Upper lobe of left lung (tissue), 6 donors: ENCODE measurements around the gene PHTF1. TPM values are rescaled to one million over a fixed set of nuclear protein-coding genes. Genes with fewer than 3 reads are reported as not detected.
A peak's percentile ranks its signal among the peaks of the same experiment; 100 is the strongest.

Experiments used
- ATAC-seq, 2 donors: fragments of 200-7000 bp; cut with Tn5 transposase; one replicate each; pipeline ENCODE4 v1.9.1; 2022; ENCODE audit warnings: mild to moderate bottlenecking in 2 of 2, moderate library complexity in 2 of 2; ENCODE audit not compliant: low FRiP score in 2 of 2
- DNase-seq, 2 donors: peaks; one replicate each; pipeline ENCODE4 v3.0.0-alpha.2; 2019 to 2020
- H3K27ac ChIP-seq, 4 donors: fragments of 200-600 bp; sonication (generic); one replicate each; pipeline ENCODE4 v1.5.1; 2016 to 2019
- H3K27me3 ChIP-seq, 4 donors: fragments of 200-600 bp; sonication (generic); one replicate each; pipeline ENCODE4 v1.5.1; 2017 to 2019
- H3K36me3 ChIP-seq, 4 donors: fragments of 200-600 bp; sonication (generic); one replicate each; pipeline ENCODE4 v1.5.1; 2016 to 2019
- H3K4me1 ChIP-seq, 4 donors: fragments of 200-600 bp; sonication (generic); one replicate each; pipeline ENCODE4 v1.5.1; 2018 to 2019
- H3K4me3 ChIP-seq, 4 donors: fragments of 200-600 bp; sonication (generic); one replicate each; pipeline ENCODE4 v1.5.1; 2017 to 2019; ENCODE audit warnings: mild to moderate bottlenecking in 2 of 4, moderate library complexity in 1 of 4
- H3K9me3 ChIP-seq, 4 donors: fragments of 200-600 bp; sonication (generic); one replicate each; pipeline ENCODE4 v1.5.1; 2018 to 2019
- EP300 ChIP-seq, 4 donors: sonication (generic); formaldehyde crosslinking; IDR thresholded peaks; one replicate each; pipeline ENCODE4 v1.5.1; 2017; ENCODE audit warnings: antibody characterized with exemption in 4 of 4, control low read depth in 2 of 4
- POLR2A ChIP-seq, 4 donors: fragments of 450-650 bp; IDR thresholded peaks; one replicate each; pipeline ENCODE4 v1.5.1; 2016 to 2017; ENCODE audit warnings: antibody characterized with exemption in 4 of 4, mild to moderate bottlenecking in 2 of 4
- POLR2AphosphoS5 ChIP-seq, 2 donors: sonication (generic); formaldehyde crosslinking; IDR thresholded peaks; one replicate each; pipeline ENCODE4 v1.5.1; 2017; ENCODE audit warnings: antibody characterized with exemption in 2 of 2
- WGBS, 2 donors: methylation state at CpG; one replicate each; pipeline ENCODE4 v1.1.5; 2017 to 2018; 5-methylcytosine and 5-hydroxymethylcytosine counted together
- total RNA-seq, 6 donors: library from RNA; depleted of rRNA in 4 of 6; stranded (reverse); fragments of >200 nt in 4 of 6; gene quantifications; one replicate each; pipeline versions ENCODE4 v1.1.0 to v1.2.1, GENCODE V29; 2016 to 2021
- TF ChIP-seq, protein P1 (sequence below), 6 experiments: fragments of 450-650 bp in 4 of 6; fragments of 200-600 bp in 2 of 6; sonication (generic) in 2 of 6; IDR thresholded peaks; one replicate each; pipeline ENCODE4 v1.5.1; 2016 to 2019; ENCODE audit warnings: antibody characterized with exemption in 6 of 6
- donor health status: DM: no; HTN: no; CAD: no; lungs with moderate emphysema.
- donor health status: DM: no; HTN: yes; CAD: no; lungs with severe emphysema.

Gene PHTF1
- 10 to 100 TPM; 14.7 to 42.3 (median 22.7) TPM for total RNA-seq

DNA sequence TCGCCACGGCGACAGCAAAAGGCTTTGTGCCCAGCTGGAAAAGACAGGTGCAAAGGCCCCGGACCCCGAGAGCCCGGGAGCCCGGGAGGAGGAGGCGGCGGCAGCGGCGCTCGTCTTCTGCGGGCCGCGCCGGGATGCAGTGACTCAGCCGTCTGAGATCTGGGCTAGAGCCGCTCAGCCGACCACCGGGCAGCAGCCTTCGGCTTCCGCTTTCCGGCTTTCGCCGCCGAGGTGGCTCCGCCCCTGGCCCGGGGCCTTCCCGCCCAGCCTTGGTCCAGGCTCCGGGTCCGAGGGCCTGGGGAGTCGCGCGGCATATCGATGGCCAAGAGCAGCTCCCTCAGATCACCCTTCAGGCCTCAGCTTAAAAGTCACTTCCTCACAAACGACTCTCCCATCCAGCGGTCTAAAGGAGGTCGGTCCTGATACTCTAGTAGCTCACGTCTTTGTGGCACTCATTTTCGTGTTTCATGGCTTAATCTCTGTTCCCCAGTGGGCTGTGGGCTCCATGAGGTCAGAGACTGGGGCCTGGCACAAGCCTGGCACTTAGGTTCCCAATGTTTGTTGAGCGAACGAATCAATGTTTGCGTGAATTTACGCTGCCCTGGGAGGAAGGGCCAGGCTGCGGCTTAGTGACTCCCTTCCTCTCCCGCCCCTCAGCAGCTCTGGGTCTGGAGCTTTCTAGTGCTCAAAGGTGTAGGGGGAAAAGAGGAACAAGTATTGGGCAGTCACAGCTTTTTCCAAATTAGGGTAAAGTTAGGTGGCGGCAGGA is at the start of gene PHTF1:
TSS of gene PHTF1 (minus strand) at position 154 of the 769 bp plus-strand sequence. CDS start 783 bp downstream, outside the sequence.
- Histone ChIP-seq H3K27me3 (no peaks in the 10 kb centered on the region), H3K4me3 (peak within 1 kb of the TSS; percentile 62 to 86 (median 76)), H3K4me1 (peaks cover 0 to 20% (median 13%) of the 10 kb centered on the region in 4 donors), H3K27ac (peak within 1 kb of the TSS; percentile 95 to 97 (median 96)), H3K36me3 (peaks cover 0 to 11% (median 0%) of the 10 kb centered on the region in 4 donors), H3K9me3 (no peaks in the 10 kb centered on the region)
- TF ChIP-seq, protein P1, sequence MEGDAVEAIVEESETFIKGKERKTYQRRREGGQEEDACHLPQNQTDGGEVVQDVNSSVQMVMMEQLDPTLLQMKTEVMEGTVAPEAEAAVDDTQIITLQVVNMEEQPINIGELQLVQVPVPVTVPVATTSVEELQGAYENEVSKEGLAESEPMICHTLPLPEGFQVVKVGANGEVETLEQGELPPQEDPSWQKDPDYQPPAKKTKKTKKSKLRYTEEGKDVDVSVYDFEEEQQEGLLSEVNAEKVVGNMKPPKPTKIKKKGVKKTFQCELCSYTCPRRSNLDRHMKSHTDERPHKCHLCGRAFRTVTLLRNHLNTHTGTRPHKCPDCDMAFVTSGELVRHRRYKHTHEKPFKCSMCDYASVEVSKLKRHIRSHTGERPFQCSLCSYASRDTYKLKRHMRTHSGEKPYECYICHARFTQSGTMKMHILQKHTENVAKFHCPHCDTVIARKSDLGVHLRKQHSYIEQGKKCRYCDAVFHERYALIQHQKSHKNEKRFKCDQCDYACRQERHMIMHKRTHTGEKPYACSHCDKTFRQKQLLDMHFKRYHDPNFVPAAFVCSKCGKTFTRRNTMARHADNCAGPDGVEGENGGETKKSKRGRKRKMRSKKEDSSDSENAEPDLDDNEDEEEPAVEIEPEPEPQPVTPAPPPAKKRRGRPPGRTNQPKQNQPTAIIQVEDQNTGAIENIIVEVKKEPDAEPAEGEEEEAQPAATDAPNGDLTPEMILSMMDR (IDR thresholded peaks at IDR 0.05) = no peak
- TF ChIP-seq EP300 (IDR thresholded peaks at IDR 0.05) = no peak
- peak in 3 of 4 donors; percentile 73 to 78 (median 75) for TF ChIP-seq POLR2A (IDR thresholded peaks at IDR 0.05)
- peak; percentile 59 to 66 for TF ChIP-seq POLR2AphosphoS5 (IDR thresholded peaks at IDR 0.05)
- DNase-seq = peak; percentile 83 to 95
- WGBS, 2 donors = 1% methylated on average over 26 to 41 of the region's 47 CpGs
- peak; percentile 97 to 98 for ATAC-seq

DNA sequence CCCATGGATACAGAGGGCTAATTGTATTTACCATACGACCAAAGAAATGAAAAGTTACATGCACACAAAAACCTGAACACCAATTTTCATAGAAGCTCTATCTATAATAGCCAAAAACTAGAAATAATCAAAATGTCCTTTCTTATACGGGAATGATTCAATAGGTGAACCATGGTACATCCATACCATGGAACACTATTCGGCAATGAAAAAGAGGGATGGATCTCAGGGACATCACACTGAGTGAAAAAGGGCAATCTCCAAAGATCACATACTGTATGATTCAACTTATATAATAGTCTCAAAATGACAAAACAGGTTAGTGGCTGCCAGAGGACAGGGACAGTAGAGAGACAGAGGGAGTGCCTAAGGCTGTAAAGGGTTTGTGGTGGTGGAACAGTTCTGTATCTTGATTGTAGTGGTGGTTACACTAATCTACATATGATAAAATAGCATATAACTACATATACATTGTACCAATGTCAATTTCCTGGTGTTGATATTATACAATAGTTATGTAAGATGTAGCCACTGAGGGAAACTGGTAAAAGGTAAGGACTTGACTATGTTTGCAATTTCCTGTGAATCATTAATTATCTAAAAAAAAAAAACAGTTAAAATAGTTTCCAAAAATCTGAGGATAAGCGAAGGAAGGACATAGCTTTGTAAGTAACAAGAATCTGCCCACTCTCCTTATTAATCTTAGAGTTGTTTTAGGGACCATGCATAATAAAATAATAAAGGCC is 49.3 kb upstream of the PHTF1 start:
- no peak for ATAC-seq
- Histone ChIP-seq H3K4me3 (no peak overlapping the region), H3K36me3 (no peaks in the 10 kb centered on the region), H3K9me3 (no peaks in the 10 kb centered on the region), H3K27me3 (no peaks in the 10 kb centered on the region), H3K4me1 (peaks cover 31 to 56% (median 41%) of the 10 kb centered on the region in 4 donors), H3K27ac (peak overlapping the region in 1 of 4 donors; percentile 6)
- TF ChIP-seq POLR2A (IDR thresholded peaks at IDR 0.05) (no peak), POLR2AphosphoS5 (IDR thresholded peaks at IDR 0.05) (no peak), EP300 (IDR thresholded peaks at IDR 0.05) (no peak)
- TF ChIP-seq, protein P1 (IDR thresholded peaks at IDR 0.05) = no peak
- 83% methylated on average over 4 of the region's 4 CpGs for WGBS, 2 donors
- no peak for DNase-seq

DNA sequence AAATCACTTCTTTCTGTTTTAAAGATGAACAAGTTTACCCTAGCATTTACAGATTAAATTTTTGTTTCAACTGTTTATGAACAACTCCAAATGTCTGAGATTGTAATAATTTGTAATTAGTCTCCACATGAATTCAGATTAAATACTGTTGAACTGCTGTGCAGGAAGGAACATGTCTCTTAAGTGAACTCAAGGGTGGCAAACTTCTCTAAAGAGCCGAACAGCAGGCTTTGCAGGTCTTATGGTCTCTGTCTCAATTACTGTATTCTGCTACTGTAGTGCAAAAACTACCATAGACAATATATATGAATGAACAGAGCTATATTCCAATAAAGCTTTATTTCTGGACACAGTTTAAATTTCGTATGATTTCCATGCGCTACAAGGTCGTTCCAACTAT is 46.4 kb upstream of the PHTF1 start:
- Histone ChIP-seq H3K36me3 (no peaks in the 10 kb centered on the region), H3K9me3 (no peaks in the 10 kb centered on the region), H3K27me3 (no peaks in the 10 kb centered on the region), H3K4me3 (no peak overlapping the region), H3K4me1 (peaks cover 35 to 61% (median 46%) of the 10 kb centered on the region in 4 donors), H3K27ac (peak overlapping the region in 1 of 4 donors; percentile 9)
- TF ChIP-seq POLR2AphosphoS5 (IDR thresholded peaks at IDR 0.05) = no peak
- TF ChIP-seq POLR2A (IDR thresholded peaks at IDR 0.05) = no peak
- TF ChIP-seq, protein P1 (IDR thresholded peaks at IDR 0.05) = no peak
- no peak for TF ChIP-seq EP300 (IDR thresholded peaks at IDR 0.05)
- ATAC-seq (no peak), DNase-seq (no peak)
- WGBS, 2 donors = 89 to 92% methylated on average over 4 of the region's 4 CpGs

- no peaks in the 10 kb centered on the region for H3K9me3 ChIP-seq
- no peak overlapping the region for H3K4me3 ChIP-seq
- H3K27ac ChIP-seq = peak overlapping the region in 3 of 4 donors; percentile 2 to 49 (median 9)
- no peaks in the 10 kb centered on the region for H3K27me3 ChIP-seq
- TF ChIP-seq EP300 (IDR thresholded peaks at IDR 0.05) = no peak
- no peak for TF ChIP-seq POLR2A (IDR thresholded peaks at IDR 0.05)
- no peak for TF ChIP-seq POLR2AphosphoS5 (IDR thresholded peaks at IDR 0.05)
- TF ChIP-seq, protein P1 (IDR thresholded peaks at IDR 0.05) = no peak
- peaks cover 36 to 60% (median 45%) of the 10 kb centered on the region in 4 donors for H3K4me1 ChIP-seq
- H3K36me3 ChIP-seq = no peaks in the 10 kb centered on the region
- DNase-seq (no peak), ATAC-seq (no peak)
- WGBS, 2 donors = 92 to 94% methylated on average over 6 of the region's 6 CpGs
Measured at GRCh38 chr1:113805256-113805531, 45.9 kb upstream of the PHTF1 start.
